ENCODE results near the gene KBTBD3. TPM values are rescaled to one million over a fixed set of nuclear protein-coding genes. Genes with fewer than 3 reads are reported as not detected.

KBTBD3 gene
- total and polyA plus RNA-seq, 3 donors from 2014 or later, result 6.8 to 15.6 (median 8.5) TPM

- Histone ChIP-seq H3K4me1 (no peaks in the 10 kb centered on the region), H3K4me3 (no peak overlapping the region), H3K27me3 (no peaks in the 10 kb centered on the region), H3K27ac (no peak overlapping the region), H3K36me3 (ENCODE audit: low read depth, missing control alignments) (no peaks in the 10 kb centered on the region), H3K9me3 (no peaks in the 10 kb centered on the region)
- intact Hi-C loops (cut with DNase I; ENCODE audit: low total_unique reads), result no loop called here
- WGBS, 2 donors, result 65 to 74% methylated on average over 3 of the region's 3 CpGs
- DNase-seq, result no peak
- no peak for TF ChIP-seq POLR2A (IDR thresholded peaks at IDR 0.05)
- no peak for TF ChIP-seq CTCF (IDR thresholded peaks at IDR 0.05)
These were observed 24.2 kb upstream of the KBTBD3 start for GRCh38 chr11:106101370-106101769.

- no peaks in the 10 kb centered on the region for H3K27me3 ChIP-seq
- H3K4me1 ChIP-seq, result no peaks in the 10 kb centered on the region
- no peaks in the 10 kb centered on the region for H3K9me3 ChIP-seq
- DNase-seq, result no peak
- no peak overlapping the region for H3K4me3 ChIP-seq
- intact Hi-C loops (cut with DNase I; ENCODE audit: low total_unique reads), result no loop called here
- 89 to 93% methylated on average over 1 of the region's 1 CpG for WGBS, 2 donors
- H3K27ac ChIP-seq, result no peak overlapping the region
- TF ChIP-seq POLR2A (IDR thresholded peaks at IDR 0.05) (no peak), CTCF (IDR thresholded peaks at IDR 0.05) (no peak)
- no peaks in the 10 kb centered on the region for H3K36me3 ChIP-seq (ENCODE audit: low read depth, missing control alignments)
These were observed 21.9 kb upstream of the KBTBD3 start for GRCh38 chr11:106098893-106099553.

- intact Hi-C loops (cut with DNase I; ENCODE audit: low total_unique reads), result no loop called here
- Histone ChIP-seq H3K27me3 (no peaks in the 10 kb centered on the region), H3K9me3 (no peaks in the 10 kb centered on the region), H3K36me3 (ENCODE audit: low read depth, missing control alignments) (no peaks in the 10 kb centered on the region), H3K27ac (no peak overlapping the region), H3K4me1 (peaks cover 3% of the 10 kb centered on the region), H3K4me3 (no peak overlapping the region)
- TF ChIP-seq CTCF (IDR thresholded peaks at IDR 0.05) (no peak), POLR2A (IDR thresholded peaks at IDR 0.05) (no peak)
- DNase-seq, result no peak
- WGBS, 2 donors, result 97 to 98% methylated on average over 1 of the region's 1 CpG
These were observed 15.3 kb upstream of the KBTBD3 start for GRCh38 chr11:106092446-106092845.

- 88 to 92% methylated on average over 3 of the region's 3 CpGs for WGBS, 2 donors
- no peak for DNase-seq
- Histone ChIP-seq H3K9me3 (no peaks in the 10 kb centered on the region), H3K4me1 (peaks cover 10% of the 10 kb centered on the region), H3K36me3 (ENCODE audit: low read depth, missing control alignments) (no peaks in the 10 kb centered on the region), H3K27me3 (no peaks in the 10 kb centered on the region), H3K27ac (no peak overlapping the region), H3K4me3 (no peak overlapping the region)
- intact Hi-C loops (cut with DNase I; ENCODE audit: low total_unique reads), result no loop called here
- TF ChIP-seq CTCF (IDR thresholded peaks at IDR 0.05) (no peak), POLR2A (IDR thresholded peaks at IDR 0.05) (no peak)
These were observed 14.5 kb upstream of the KBTBD3 start for GRCh38 chr11:106091480-106092123.

- DNase-seq, result no peak
- Histone ChIP-seq H3K36me3 (ENCODE audit: low read depth, missing control alignments) (no peaks in the 10 kb centered on the region), H3K27ac (no peak overlapping the region), H3K27me3 (no peaks in the 10 kb centered on the region), H3K4me1 (peaks cover 10% of the 10 kb centered on the region), H3K9me3 (no peaks in the 10 kb centered on the region), H3K4me3 (no peak overlapping the region)
- 88 to 91% methylated on average over 4 of the region's 4 CpGs for WGBS, 2 donors
- TF ChIP-seq POLR2A (IDR thresholded peaks at IDR 0.05) (no peak), CTCF (IDR thresholded peaks at IDR 0.05) (no peak)
- intact Hi-C loops (cut with DNase I; ENCODE audit: low total_unique reads), result no loop called here
These were observed 11.7 kb upstream of the KBTBD3 start for GRCh38 chr11:106088896-106089295.
